Measurements from ENCODE around the gene EYS.

DNA sequence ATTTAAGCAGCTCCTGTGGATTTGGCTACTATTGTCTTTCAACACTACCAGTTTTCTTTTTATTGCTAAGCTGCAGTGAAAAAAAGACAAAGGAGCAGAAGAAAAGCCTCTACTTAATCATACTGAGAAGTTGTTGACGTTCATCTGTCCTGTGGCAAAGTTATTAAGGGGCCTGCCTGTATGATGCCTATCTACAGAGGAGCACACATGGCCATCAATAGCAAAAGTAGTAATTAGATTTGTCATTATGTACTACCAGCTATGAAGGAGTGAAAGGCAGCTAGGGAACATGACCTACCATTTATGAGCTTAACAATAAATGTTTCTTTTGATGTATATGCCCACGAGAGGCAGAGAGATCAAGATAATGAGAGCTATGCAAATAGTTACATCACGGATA is 1450.5 kb downstream of the EYS start:
- TF ChIP-seq CTCF (conservative IDR thresholded peaks at IDR 0.05) (no peak), ZFX (IDR thresholded peaks at IDR 0.05) (no peak)

Measured in C4-2B (cell line).